Neural cell (in vitro differentiated cells): Measurements from ENCODE around the gene RSPH1. TPM values are rescaled to one million over a fixed set of nuclear protein-coding genes. Genes with fewer than 3 reads are reported as not detected.

Source experiments
- H2AFZ ChIP-seq: fragments of 200-600, 300-800 bp; sonication (generic), shearing (Covaris generic); 2 replicates; pipeline ENCODE4 v1.6.0; 2014; ENCODE audit warnings: low read depth, mild to moderate bottlenecking, antibody characterized with exemption, low read length, moderate library complexity
- H3F3A ChIP-seq: fragments of 200-600 bp; shearing (Covaris generic); 2 replicates; pipeline ENCODE4 v1.6.1; 2016; ENCODE audit warnings: mild to moderate bottlenecking, moderate library complexity, mixed read lengths, antibody characterized with exemption, low read length; ENCODE audit not compliant: insufficient read depth, poor library complexity, severe bottlenecking
- H3K27ac ChIP-seq: fragments of 200-600, 300-800 bp; sonication (generic), shearing (Covaris generic); 2 replicates; pipeline ENCODE4 v1.5.1; 2014; ENCODE audit warnings: mild to moderate bottlenecking, low read length, moderate library complexity
- H3K27me3 ChIP-seq: fragments of 300-800, 200-600 bp; sonication (generic), shearing (Covaris generic); 2 replicates; pipeline ENCODE4 v1.6.0; 2014; ENCODE audit warnings: mild to moderate bottlenecking, low read depth, low read length, moderate library complexity; ENCODE audit not compliant: insufficient read depth
- H3K36me3 ChIP-seq: fragments of 300-800, 200-600 bp; sonication (generic), shearing (Covaris generic); 2 replicates; pipeline ENCODE4 v1.5.1; 2014; ENCODE audit warnings: mild to moderate bottlenecking, antibody characterized with exemption, low read length, moderate library complexity; ENCODE audit not compliant: insufficient read depth
- H3K4me2 ChIP-seq: fragments of 300-800, 200-600 bp; sonication (generic), shearing (Covaris generic); 2 replicates; pipeline ENCODE4 v1.6.0; 2014; ENCODE audit warnings: mild to moderate bottlenecking, low read length
- H3K4me3 ChIP-seq: fragments of 300-800, 200-600 bp; sonication (generic), shearing (Covaris generic); 2 replicates; pipeline ENCODE4 v1.5.1; 2014; ENCODE audit warnings: mild to moderate bottlenecking, low read length, moderate library complexity
- H3K79me2 ChIP-seq: fragments of 200-600 bp; shearing (Covaris generic); replicated peaks from 2 replicates; pipeline ENCODE4 v1.6.0; 2014; ENCODE audit warnings: mild to moderate bottlenecking, low read length, moderate library complexity; ENCODE audit not compliant: insufficient read depth
- H3K9ac ChIP-seq: fragments of 300-800, 200-600 bp; sonication (generic), shearing (Covaris generic); 2 replicates; pipeline ENCODE4 v1.6.1; 2016; ENCODE audit warnings: mild to moderate bottlenecking, low read length, mixed read lengths
- H3K9me2 ChIP-seq: fragments of 200-600 bp; shearing (Covaris generic); 2 replicates; pipeline ENCODE4 v1.6.1; 2016; ENCODE audit warnings: mild to moderate bottlenecking, low read length, mixed read lengths; ENCODE audit not compliant: insufficient read depth
- H3K9me3 ChIP-seq: fragments of 200-600, 300-800 bp; sonication (generic), shearing (Covaris generic); 2 replicates; pipeline ENCODE4 v1.6.1; 2016; ENCODE audit warnings: mild to moderate bottlenecking, mixed run types, low read length, moderate library complexity, mixed read lengths
- H4K20me1 ChIP-seq: fragments of 200-600 bp; shearing (Covaris generic); 2 replicates; pipeline ENCODE4 v1.6.1; 2016; ENCODE audit warnings: mild to moderate bottlenecking, mixed run types; ENCODE audit not compliant: insufficient read depth
- EP300 ChIP-seq: fragments of 450-650 bp; conservative IDR thresholded peaks from 2 replicates; pipeline ENCODE4 v1.6.1; 2014; ENCODE audit warnings: antibody characterized with exemption, mild to moderate bottlenecking, moderate library complexity; ENCODE audit not compliant: poor library complexity, severe bottlenecking
- EZH2 ChIP-seq: fragments of 200-600, 300-800 bp; shearing (Covaris generic), sonication (generic); IDR thresholded peaks from 2 replicates; pipeline ENCODE4 v1.6.1; 2014; ENCODE audit warnings: antibody characterized with exemption, low read length, borderline replicate concordance, mild to moderate bottlenecking; ENCODE audit not compliant: insufficient read depth, poor library complexity, severe bottlenecking
- MXI1 ChIP-seq: fragments of 450-650 bp; conservative IDR thresholded peaks from 2 replicates; pipeline ENCODE4 v1.6.1; 2014; ENCODE audit warnings: antibody characterized with exemption, mild to moderate bottlenecking; ENCODE audit not compliant: poor library complexity, severe bottlenecking
- POLR2AphosphoS5 ChIP-seq: IDR thresholded peaks from 2 replicates; pipeline ENCODE4 v1.6.1; 2012
- RAD21 ChIP-seq: fragments of 450-650 bp; conservative IDR thresholded peaks from 2 replicates; pipeline ENCODE4 v1.6.1; 2014; ENCODE audit warnings: antibody characterized with exemption, mild to moderate bottlenecking, moderate library complexity
- SMC3 ChIP-seq: fragments of 450-650 bp; conservative IDR thresholded peaks from 2 replicates; pipeline ENCODE4 v1.6.1; 2014; ENCODE audit warnings: antibody characterized with exemption, mild to moderate bottlenecking, moderate library complexity; ENCODE audit not compliant: poor library complexity
- TAF1 ChIP-seq: IDR thresholded peaks from 2 replicates; pipeline ENCODE4 v1.6.1; 2012; ENCODE audit warnings: low read depth
- polyA plus RNA-seq: library from polyadenylated mRNA; depleted of rRNA; stranded (reverse); fragments of >200 nt; gene quantifications from 2 replicates; pipeline ENCODE4 v1.2.3, GENCODE V29; 2014
- TF ChIP-seq, protein P1 (sequence below): IDR thresholded peaks from 2 replicates; pipeline ENCODE4 v1.6.1; 2012; ENCODE audit warnings: borderline replicate concordance
- TF ChIP-seq, protein P2 (sequence below): fragments of 450-650 bp; IDR thresholded peaks from 2 replicates; pipeline ENCODE4 v1.5.1; 2014; ENCODE audit warnings: antibody characterized with exemption, mild to moderate bottlenecking, moderate library complexity; ENCODE audit not compliant: poor library complexity, severe bottlenecking

The RSPH1 gene
- polyA plus RNA-seq, 1 donor from 2014 or later: 1.3 TPM

DNA sequence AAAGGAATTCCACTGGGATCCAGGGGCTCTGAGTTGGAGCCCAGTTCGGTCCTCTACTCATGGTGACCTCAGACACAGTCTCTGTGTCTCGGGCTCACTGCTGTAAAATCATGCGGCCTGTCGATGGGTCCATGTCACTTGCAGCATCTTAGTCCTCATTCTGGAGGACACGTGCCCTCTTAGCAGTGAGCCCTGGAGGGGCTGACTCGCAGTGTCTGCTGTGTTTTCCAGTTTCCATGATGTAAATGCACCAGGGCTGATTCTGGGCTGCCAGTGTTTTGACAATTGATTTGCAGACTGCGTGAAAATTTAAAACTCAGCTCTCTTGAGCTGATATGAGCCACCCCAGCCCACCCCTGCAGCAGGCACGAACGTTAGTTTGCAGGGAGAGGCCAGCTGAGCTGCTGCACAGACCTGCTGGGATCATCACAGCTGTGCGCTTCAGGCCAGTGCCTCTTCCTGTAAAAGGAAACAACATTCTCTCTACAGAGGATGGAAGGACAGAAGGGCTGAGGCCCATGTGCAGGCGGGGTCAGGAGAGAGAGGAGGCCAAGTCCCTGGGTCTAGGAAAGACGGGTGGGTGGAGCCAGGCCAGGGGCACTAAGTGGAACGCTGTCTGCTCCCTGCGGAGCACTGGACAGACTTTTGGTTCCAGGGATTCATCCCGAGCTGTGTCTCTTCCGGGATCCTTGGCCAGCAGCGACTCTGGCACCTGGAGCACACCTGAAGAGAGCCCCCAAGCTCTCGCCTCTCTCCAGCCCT lies 42.6 kb downstream of the RSPH1 start:
- peak overlapping the region; percentile 55 for H3K27ac ChIP-seq
- no peaks in the 10 kb centered on the region for H3F3A ChIP-seq
- peak overlapping the region; percentile 44 for H3K9ac ChIP-seq
- TF ChIP-seq RAD21: no peak
- peak; percentile 28 for TF ChIP-seq EP300
- H3K36me3 ChIP-seq: no peaks in the 10 kb centered on the region
- no peaks in the 10 kb centered on the region for H3K9me3 ChIP-seq
- peak overlapping the region; percentile 43 for H3K4me3 ChIP-seq
- H3K79me2 ChIP-seq: no peaks in the 10 kb centered on the region
- H2AFZ ChIP-seq: no peak overlapping the region
- no peaks in the 10 kb centered on the region for H4K20me1 ChIP-seq
- H3K4me2 ChIP-seq: peak overlapping the region; percentile 7
- no peaks in the 10 kb centered on the region for H3K9me2 ChIP-seq
- H3K27me3 ChIP-seq: no peaks in the 10 kb centered on the region

DNA sequence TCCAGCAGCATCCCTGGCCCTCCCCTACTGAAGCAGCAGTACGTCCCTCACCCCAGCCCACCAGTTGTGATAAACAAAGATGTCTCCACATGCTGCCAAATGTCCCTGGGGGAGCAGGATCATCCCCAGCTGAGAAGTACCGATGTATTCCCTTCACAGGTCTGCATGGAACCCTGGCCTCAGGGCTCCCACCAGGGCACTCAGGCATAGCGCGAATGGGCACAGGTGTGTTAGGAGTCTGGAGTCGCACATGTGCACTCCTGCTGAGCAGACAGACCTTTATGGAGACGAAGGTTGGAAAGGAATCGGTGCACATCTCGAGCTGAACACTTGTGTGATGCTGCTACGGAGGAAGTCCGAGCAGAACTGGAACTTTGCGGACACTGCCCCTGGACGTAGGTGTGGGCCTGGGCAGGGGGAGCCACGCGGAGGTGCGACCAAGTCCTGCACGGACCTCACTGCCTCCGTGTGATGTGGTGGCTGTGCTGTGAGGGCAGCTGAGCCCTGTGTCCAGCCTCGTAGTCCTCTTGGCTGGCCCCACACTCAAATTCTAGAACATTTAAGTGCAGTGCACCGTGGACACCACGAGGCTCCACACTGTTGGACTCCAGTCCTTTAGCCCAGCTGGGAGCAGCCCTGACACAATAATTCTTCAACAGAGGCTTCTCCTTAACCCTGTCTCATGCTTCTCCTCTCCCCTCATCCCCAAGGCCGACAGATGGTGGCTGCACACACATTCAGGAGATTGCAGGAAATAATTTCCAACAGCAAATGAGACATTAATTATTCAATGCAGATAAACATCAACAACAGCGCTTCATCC lies 43.4 kb downstream of the RSPH1 start:
- Histone ChIP-seq H3K4me2 (peak overlapping the region; percentile 7), H3K27ac (peak overlapping the region; percentile 55), H3K9ac (peak overlapping the region; percentile 44), H3K79me2 (no peaks in the 10 kb centered on the region), H3K27me3 (no peaks in the 10 kb centered on the region), H3K9me2 (no peaks in the 10 kb centered on the region), H3K4me3 (peak overlapping the region; percentile 43), H3K9me3 (no peaks in the 10 kb centered on the region), H2AFZ (no peak overlapping the region), H3K36me3 (no peaks in the 10 kb centered on the region), H3F3A (no peaks in the 10 kb centered on the region), H4K20me1 (no peaks in the 10 kb centered on the region)
- no peak for TF ChIP-seq RAD21
- no peak for TF ChIP-seq TAF1
- TF ChIP-seq, protein P1, sequence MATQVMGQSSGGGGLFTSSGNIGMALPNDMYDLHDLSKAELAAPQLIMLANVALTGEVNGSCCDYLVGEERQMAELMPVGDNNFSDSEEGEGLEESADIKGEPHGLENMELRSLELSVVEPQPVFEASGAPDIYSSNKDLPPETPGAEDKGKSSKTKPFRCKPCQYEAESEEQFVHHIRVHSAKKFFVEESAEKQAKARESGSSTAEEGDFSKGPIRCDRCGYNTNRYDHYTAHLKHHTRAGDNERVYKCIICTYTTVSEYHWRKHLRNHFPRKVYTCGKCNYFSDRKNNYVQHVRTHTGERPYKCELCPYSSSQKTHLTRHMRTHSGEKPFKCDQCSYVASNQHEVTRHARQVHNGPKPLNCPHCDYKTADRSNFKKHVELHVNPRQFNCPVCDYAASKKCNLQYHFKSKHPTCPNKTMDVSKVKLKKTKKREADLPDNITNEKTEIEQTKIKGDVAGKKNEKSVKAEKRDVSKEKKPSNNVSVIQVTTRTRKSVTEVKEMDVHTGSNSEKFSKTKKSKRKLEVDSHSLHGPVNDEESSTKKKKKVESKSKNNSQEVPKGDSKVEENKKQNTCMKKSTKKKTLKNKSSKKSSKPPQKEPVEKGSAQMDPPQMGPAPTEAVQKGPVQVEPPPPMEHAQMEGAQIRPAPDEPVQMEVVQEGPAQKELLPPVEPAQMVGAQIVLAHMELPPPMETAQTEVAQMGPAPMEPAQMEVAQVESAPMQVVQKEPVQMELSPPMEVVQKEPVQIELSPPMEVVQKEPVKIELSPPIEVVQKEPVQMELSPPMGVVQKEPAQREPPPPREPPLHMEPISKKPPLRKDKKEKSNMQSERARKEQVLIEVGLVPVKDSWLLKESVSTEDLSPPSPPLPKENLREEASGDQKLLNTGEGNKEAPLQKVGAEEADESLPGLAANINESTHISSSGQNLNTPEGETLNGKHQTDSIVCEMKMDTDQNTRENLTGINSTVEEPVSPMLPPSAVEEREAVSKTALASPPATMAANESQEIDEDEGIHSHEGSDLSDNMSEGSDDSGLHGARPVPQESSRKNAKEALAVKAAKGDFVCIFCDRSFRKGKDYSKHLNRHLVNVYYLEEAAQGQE: no peak
- no peak for TF ChIP-seq POLR2AphosphoS5
- TF ChIP-seq SMC3: no peak
- TF ChIP-seq MXI1: no peak
- TF ChIP-seq, protein P2, sequence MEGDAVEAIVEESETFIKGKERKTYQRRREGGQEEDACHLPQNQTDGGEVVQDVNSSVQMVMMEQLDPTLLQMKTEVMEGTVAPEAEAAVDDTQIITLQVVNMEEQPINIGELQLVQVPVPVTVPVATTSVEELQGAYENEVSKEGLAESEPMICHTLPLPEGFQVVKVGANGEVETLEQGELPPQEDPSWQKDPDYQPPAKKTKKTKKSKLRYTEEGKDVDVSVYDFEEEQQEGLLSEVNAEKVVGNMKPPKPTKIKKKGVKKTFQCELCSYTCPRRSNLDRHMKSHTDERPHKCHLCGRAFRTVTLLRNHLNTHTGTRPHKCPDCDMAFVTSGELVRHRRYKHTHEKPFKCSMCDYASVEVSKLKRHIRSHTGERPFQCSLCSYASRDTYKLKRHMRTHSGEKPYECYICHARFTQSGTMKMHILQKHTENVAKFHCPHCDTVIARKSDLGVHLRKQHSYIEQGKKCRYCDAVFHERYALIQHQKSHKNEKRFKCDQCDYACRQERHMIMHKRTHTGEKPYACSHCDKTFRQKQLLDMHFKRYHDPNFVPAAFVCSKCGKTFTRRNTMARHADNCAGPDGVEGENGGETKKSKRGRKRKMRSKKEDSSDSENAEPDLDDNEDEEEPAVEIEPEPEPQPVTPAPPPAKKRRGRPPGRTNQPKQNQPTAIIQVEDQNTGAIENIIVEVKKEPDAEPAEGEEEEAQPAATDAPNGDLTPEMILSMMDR: no peak
- TF ChIP-seq EZH2: no peak
- TF ChIP-seq EP300: no peak
